Epithelial cell of esophagus (primary cell): ENCODE data around the gene GGCT.

Experiments used
- DNase-seq: peaks from one replicate; pipeline ENCODE4 v3.0.0; 2010; ENCODE audit warnings: low read depth
- H3K4me3 ChIP-seq: 2 replicates; pipeline ENCODE4 v1.5.1; 2011; ENCODE audit warnings: mild to moderate bottlenecking, low read length, control low read depth
- TF ChIP-seq, protein P1 (sequence below): IDR thresholded peaks from 2 replicates; pipeline ENCODE4 v1.5.1; 2011; ENCODE audit warnings: low read depth, mild to moderate bottlenecking, low read length, control low read depth, inconsistent platforms; ENCODE audit not compliant: insufficient read depth; ENCODE audit errors: missing control alignments

GGCT gene

GRCh38 chr7:30472784-30473775, 31.5 kb downstream of the GGCT start:
- peak; percentile 58 for DNase-seq
- TF ChIP-seq, protein P1, sequence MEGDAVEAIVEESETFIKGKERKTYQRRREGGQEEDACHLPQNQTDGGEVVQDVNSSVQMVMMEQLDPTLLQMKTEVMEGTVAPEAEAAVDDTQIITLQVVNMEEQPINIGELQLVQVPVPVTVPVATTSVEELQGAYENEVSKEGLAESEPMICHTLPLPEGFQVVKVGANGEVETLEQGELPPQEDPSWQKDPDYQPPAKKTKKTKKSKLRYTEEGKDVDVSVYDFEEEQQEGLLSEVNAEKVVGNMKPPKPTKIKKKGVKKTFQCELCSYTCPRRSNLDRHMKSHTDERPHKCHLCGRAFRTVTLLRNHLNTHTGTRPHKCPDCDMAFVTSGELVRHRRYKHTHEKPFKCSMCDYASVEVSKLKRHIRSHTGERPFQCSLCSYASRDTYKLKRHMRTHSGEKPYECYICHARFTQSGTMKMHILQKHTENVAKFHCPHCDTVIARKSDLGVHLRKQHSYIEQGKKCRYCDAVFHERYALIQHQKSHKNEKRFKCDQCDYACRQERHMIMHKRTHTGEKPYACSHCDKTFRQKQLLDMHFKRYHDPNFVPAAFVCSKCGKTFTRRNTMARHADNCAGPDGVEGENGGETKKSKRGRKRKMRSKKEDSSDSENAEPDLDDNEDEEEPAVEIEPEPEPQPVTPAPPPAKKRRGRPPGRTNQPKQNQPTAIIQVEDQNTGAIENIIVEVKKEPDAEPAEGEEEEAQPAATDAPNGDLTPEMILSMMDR: no peak
- no peak overlapping the region for H3K4me3 ChIP-seq

DNA sequence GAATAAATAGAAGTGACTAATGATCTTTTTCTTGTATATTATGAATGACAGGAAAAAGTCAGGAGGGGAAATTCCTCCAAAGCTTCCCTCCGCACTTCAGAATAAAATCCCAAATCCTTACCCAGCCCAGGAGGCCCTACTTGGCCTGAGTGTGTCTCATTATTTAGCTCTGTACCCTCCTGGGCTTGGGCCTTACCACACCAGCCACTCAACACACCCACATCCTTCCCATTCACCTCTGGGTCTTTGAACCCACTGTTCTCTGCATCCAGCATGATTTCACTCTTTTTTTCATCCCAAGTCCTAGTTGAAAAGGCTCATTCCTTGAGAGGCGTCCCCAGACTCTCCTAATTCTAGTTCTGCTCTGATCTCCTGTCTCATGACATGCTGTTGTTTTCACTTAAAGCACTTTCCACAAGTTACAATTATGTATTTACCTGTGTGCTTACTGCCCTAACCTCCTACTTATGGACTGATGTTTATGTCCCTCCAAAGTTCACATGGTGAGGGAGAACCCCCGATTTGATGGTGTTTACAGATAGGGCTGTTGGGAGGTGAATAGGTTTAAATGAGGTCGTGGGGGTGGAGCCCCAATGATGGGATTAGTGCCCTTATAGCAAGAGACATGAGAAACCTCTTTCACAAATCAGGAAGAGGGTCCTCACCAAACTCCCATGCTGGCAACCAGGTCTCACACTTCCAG, 32.4 kb downstream of the GGCT start:
- no peak for DNase-seq
- TF ChIP-seq, protein P1: no peak

GRCh38 chr7:30471205-30471604, 33.4 kb downstream of the GGCT start:
- no peak for DNase-seq
- TF ChIP-seq, protein P1: no peak

More for the DNA sequence above, 32.4 kb downstream of the GGCT start:
- no peak overlapping the region for H3K4me3 ChIP-seq

DNA sequence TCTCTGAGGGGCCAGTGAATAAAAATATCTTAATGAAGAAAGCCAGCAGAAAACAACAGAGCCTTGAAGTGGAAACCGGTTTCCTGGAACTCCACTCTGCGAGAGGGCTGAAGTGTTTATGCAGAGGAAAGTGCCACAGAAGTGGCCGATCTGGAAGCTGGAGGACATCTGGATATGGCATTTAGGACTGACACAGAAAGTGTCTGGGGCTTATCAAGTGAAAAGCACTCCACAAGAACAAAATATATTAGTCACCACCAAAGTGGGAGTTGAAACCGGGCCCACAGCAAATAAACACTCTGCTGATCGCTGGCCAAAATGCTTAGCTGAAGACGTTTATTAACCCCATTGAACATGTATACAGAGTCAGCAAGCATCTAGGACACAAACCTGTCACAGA, 33.9 kb downstream of the GGCT start:
- TF ChIP-seq, protein P1: no peak
- no peak overlapping the region for H3K4me3 ChIP-seq
- peak; percentile 36 for DNase-seq

More at GRCh38 chr7:30471205-30471604, 33.4 kb downstream of the GGCT start:
- H3K4me3 ChIP-seq: no peak overlapping the region

DNA sequence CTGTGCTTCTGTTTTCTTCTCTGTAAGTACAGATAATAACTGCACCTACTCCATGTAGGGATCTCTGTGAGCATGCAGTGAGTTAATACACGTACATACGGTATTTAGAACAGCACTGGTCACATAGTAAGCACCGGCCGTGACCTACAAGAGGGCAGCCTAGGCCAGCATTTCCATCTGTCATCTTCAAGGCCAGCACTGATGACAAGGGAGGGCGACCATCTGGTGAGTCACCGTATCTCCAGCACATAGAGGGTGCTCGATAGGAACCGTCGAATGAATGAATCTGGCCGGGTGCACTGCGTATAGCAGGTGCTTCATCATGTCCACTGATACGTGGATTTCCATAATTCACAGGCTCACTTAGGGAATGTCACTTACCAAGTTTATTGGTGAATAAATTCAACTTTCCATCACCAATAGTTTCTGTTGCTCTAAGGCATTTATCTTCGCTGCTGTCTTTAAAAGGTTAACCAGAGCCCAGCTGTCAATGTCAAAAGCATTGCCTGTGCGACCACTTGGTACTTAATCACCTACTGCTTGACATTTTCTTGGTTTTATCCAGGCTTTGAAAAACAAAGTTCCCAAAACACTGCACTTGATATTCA, 34.4 kb downstream of the GGCT start:
- no peak overlapping the region for H3K4me3 ChIP-seq
- DNase-seq: no peak
- TF ChIP-seq, protein P1: no peak

DNA sequence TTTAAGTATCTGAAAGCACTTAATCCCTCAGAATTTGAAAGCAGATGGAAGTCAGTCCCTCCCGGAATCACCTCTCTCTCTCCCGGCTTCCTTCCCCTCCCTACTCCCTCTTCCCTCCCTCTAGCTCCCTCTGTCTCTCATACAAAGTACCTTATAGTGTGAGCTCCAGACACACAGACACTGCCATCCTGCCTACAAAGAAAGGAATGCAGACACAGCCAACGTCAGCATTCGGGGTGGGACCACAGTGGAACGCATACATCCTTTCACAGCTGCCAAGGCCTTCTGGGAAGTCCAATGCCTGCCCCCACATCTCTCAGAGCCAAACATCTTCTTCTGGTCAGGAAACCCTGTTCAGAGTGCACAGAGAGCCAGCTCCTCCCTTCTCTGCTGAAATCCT, 35.3 kb downstream of the GGCT start:
- peak; percentile 95 for DNase-seq
- H3K4me3 ChIP-seq: no peak overlapping the region
- TF ChIP-seq, protein P1: peak; percentile 60
